GM23248 (cell line): Measurements from ENCODE around the gene SLC40A1. TPM values are rescaled to one million over a fixed set of nuclear protein-coding genes. Genes with fewer than 3 reads are reported as not detected.

ENCODE experiments used
- DNase-seq: peaks from one replicate; pipeline ENCODE4 v3.0.0-alpha.2; 2015
- H2AFZ ChIP-seq: fragments of 200-600 bp; sonication (generic); 2 replicates; pipeline ENCODE4 v1.6.1; 2016; ENCODE audit warnings: antibody characterized with exemption
- H3F3A ChIP-seq: fragments of 200-600 bp; sonication (generic); 2 replicates; pipeline ENCODE4 v1.6.1; 2016; ENCODE audit warnings: mild to moderate bottlenecking, antibody characterized with exemption, mixed run types; ENCODE audit not compliant: insufficient read depth
- H3K27ac ChIP-seq: fragments of 200-600 bp; sonication (generic); 2 replicates; pipeline ENCODE4 v1.5.1; 2016; ENCODE audit warnings: mild to moderate bottlenecking
- H3K27me3 ChIP-seq: fragments of 200-600 bp; sonication (generic); replicated peaks from 2 replicates; pipeline ENCODE4 v1.6.1; 2016; ENCODE audit warnings: mild to moderate bottlenecking; ENCODE audit not compliant: insufficient read depth
- H3K36me3 ChIP-seq: fragments of 200-600 bp; sonication (generic); 2 replicates; pipeline ENCODE4 v1.6.1; 2016; ENCODE audit warnings: low read depth, mild to moderate bottlenecking
- H3K4me1 ChIP-seq: fragments of 200-600 bp; sonication (generic); 2 replicates; pipeline ENCODE4 v1.6.1; 2016; ENCODE audit warnings: mild to moderate bottlenecking; ENCODE audit not compliant: insufficient read depth
- H3K4me2 ChIP-seq: fragments of 200-600 bp; sonication (generic); one replicate; pipeline ENCODE4 v1.6.1; 2016; ENCODE audit warnings: mild to moderate bottlenecking; ENCODE audit not compliant: unreplicated experiment
- H3K4me3 ChIP-seq: fragments of 200-600 bp; sonication (generic); 2 replicates; pipeline ENCODE4 v1.5.1; 2016; ENCODE audit warnings: mild to moderate bottlenecking
- H3K79me2 ChIP-seq: fragments of 200-600 bp; sonication (generic); 2 replicates; pipeline ENCODE4 v1.6.1; 2016; ENCODE audit warnings: mild to moderate bottlenecking; ENCODE audit not compliant: insufficient read depth
- H3K9ac ChIP-seq: fragments of 200-600 bp; sonication (generic); 2 replicates; pipeline ENCODE4 v1.6.1; 2016; ENCODE audit warnings: mild to moderate bottlenecking
- H3K9me2 ChIP-seq: fragments of 200-600 bp; sonication (generic); 2 replicates; pipeline ENCODE4 v1.6.1; 2016; ENCODE audit warnings: mixed run types, mild to moderate bottlenecking, moderate library complexity; ENCODE audit not compliant: insufficient read depth
- H3K9me3 ChIP-seq: fragments of 200-600 bp; sonication (generic); one replicate; pipeline ENCODE4 v1.6.1; 2017; ENCODE audit warnings: low read depth
- H4K20me1 ChIP-seq: fragments of 200-600 bp; sonication (generic); 2 replicates; pipeline ENCODE4 v1.6.0; 2016; ENCODE audit not compliant: insufficient read depth
- EZH2 ChIP-seq: fragments of 200-600 bp; sonication (generic); IDR thresholded peaks from 2 replicates; pipeline ENCODE4 v1.6.1; 2018; ENCODE audit warnings: antibody characterized with exemption, mild to moderate bottlenecking; ENCODE audit not compliant: insufficient read depth, poor library complexity, severe bottlenecking
- EZH2phosphoT487 ChIP-seq: fragments of 200-600 bp; sonication (generic); IDR thresholded peaks from 2 replicates; pipeline ENCODE4 v1.6.1; 2018; ENCODE audit warnings: antibody characterized with exemption, moderate library complexity, mild to moderate bottlenecking, low read depth; ENCODE audit not compliant: insufficient read depth
- WGBS, 2 experiments: methylation state at CpG; one replicate each; pipeline ENCODE4 v1.1.6; 2015 to 2017; ENCODE audit warnings: low lambda C conversion rate in 2 of 2, low coverage in 1 of 2; ENCODE audit errors: missing lambda C conversion rate in 2 of 2; 5-methylcytosine and 5-hydroxymethylcytosine counted together
- in situ Hi-C: fragments of 300-500 bp; cut with MboI; formaldehyde crosslinking; loops from 2 replicates; pipeline ENCODE4 v1.15.0; 2020
- polyA plus RNA-seq: library from polyadenylated mRNA; unstranded; fragments of >200 nt; fragmentation: Nextera tagmentation; extraction: Ambion mirVana; gene quantifications from 2 replicates; pipeline ENCODE4 v1.2.1, GENCODE V29; 2016
- total RNA-seq: library from RNA; depleted of rRNA; stranded (reverse); fragments of >200 nt; shearing (Covaris generic); gene quantifications from 2 replicates; pipeline ENCODE4 v1.2.3, GENCODE V29; 2014

The SLC40A1 gene
- total and polyA plus RNA-seq, 2 experiments from 2014 or later, result 0.28 TPM; not detected in 1

GRCh38 chr2:189522435-189523151 is 58.0 kb downstream of the SLC40A1 start:
- no peaks in the 10 kb centered on the region for H3K9me3 ChIP-seq
- H3K79me2 ChIP-seq, result no peaks in the 10 kb centered on the region
- H3K36me3 ChIP-seq, result no peaks in the 10 kb centered on the region
- H2AFZ ChIP-seq, result peak overlapping the region; percentile 20; the same call in 1 of the 2 replicates
- TF ChIP-seq EZH2 (no peak), EZH2phosphoT487 (no peak)
- no peak overlapping the region for H3K4me3 ChIP-seq
- no peaks in the 10 kb centered on the region for H4K20me1 ChIP-seq
- in situ Hi-C loops, result no loop called here
- H3K4me2 ChIP-seq, result no peak overlapping the region
- no peak overlapping the region for H3K9ac ChIP-seq
- H3K9me2 ChIP-seq, result 0 out of 2 replicates have a peak, but pooled peaks cover 2% of the 10 kb centered on the region
- no peak for DNase-seq
- H3F3A ChIP-seq, result no peaks in the 10 kb centered on the region
- H3K4me1 ChIP-seq, result no peaks in the 10 kb centered on the region
- H3K27me3 ChIP-seq, result no peaks in the 10 kb centered on the region
- H3K27ac ChIP-seq, result no peak overlapping the region
- WGBS, 2 experiments, result 29 to 33% methylated on average over 5 of the region's 5 CpGs

DNA sequence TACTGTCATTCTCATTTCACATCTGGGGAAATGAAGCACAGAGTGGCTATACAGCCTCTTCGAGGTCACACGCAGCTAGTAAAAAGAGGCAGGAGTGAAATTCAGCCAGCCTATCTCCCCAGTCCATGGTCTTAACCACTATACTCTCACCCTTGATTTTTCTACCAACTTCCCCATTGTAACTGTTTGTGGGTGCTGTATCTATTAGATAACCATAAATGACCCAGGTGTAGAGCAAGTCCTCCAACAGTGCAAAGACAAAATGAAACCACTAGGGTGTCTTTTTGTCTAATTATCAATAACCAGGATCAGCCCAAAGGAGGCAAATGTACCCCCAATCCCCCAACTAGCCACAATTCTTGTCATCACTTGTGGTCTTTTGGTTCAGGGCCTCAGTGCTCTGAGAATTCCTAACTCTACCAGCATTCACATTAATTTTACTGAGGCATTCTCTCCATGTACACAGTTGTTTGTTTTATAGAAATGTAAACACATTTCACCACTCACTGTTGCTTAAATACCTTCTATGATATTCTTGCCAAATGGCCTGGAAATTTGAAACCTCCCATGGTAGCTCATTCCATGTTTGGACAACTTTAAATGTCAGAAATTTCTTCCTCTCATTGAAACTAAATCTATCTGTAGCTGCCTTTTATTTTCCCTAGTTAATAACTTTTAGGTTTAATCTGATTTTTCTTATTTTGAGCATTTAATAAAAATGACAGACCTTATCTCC is 58.7 kb downstream of the SLC40A1 start:
- Histone ChIP-seq H3F3A (no peaks in the 10 kb centered on the region), H3K4me3 (no peak overlapping the region), H4K20me1 (no peaks in the 10 kb centered on the region), H3K79me2 (no peaks in the 10 kb centered on the region), H3K9me2 (0 out of 2 replicates have a peak, but pooled peaks cover 2% of the 10 kb centered on the region), H3K27ac (no peak overlapping the region), H3K36me3 (no peaks in the 10 kb centered on the region), H3K4me2 (no peak overlapping the region), H3K27me3 (no peaks in the 10 kb centered on the region), H3K4me1 (no peaks in the 10 kb centered on the region), H3K9ac (no peak overlapping the region), H3K9me3 (no peaks in the 10 kb centered on the region), H2AFZ (no peak overlapping the region)
- TF ChIP-seq EZH2 (no peak), EZH2phosphoT487 (no peak)
- 85 to 96% methylated on average over 2 of the region's 2 CpGs for WGBS, 2 experiments
- in situ Hi-C loops, result no loop called here
- no peak for DNase-seq

DNA sequence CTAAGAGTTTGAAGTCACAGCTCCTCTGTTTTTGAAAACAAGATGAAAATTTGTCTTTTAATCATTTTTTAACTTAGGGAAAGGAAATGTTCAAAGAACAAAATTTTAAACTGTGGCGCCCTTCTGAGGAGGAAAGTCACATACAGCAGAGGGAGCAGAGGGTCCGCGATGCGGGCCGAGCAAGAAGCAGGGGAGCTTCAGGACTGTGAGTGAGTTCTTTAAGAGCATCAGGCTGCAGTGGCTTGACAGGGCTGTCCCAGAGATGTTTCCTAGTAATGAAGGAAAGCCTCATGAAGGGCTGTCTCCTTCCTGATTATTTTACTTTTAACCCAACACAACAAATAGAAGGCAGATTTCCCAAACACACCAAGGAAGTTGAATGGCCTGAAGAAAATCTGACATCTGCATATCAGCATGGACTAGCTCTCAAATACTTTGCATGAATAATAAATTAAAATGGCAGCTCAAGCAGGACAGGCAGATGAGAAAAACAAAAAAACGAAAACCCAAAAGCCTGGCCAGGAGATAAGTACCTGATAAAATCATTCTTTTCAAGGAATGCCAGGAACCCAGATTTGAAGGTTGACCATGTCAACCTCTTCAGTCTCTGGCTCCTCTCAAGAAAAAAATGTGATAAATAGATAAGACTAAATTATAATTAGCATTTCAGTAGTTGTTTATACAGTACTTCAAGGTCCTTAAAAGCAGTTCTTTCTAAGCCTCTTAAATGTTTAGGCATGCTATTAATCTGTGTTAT is 60.8 kb downstream of the SLC40A1 start:
- 90 to 93% methylated on average over 6 of the region's 6 CpGs for WGBS, 2 experiments
- Histone ChIP-seq H4K20me1 (no peaks in the 10 kb centered on the region), H3K27me3 (no peaks in the 10 kb centered on the region), H3K79me2 (no peaks in the 10 kb centered on the region), H3K9me2 (0 out of 2 replicates have a peak, but pooled peaks cover 2% of the 10 kb centered on the region), H3K27ac (no peak overlapping the region), H3F3A (no peaks in the 10 kb centered on the region), H3K4me3 (no peak overlapping the region), H2AFZ (no peak overlapping the region), H3K36me3 (no peaks in the 10 kb centered on the region), H3K9ac (no peak overlapping the region), H3K9me3 (no peaks in the 10 kb centered on the region), H3K4me1 (no peaks in the 10 kb centered on the region), H3K4me2 (no peak overlapping the region)
- in situ Hi-C loops, result no loop called here
- no peak for DNase-seq
- TF ChIP-seq EZH2phosphoT487 (no peak), EZH2 (no peak)

GRCh38 chr2:189517847-189518535 is 62.6 kb downstream of the SLC40A1 start:
- TF ChIP-seq EZH2 (no peak), EZH2phosphoT487 (no peak)
- Histone ChIP-seq H3K27me3 (no peaks in the 10 kb centered on the region), H3K9me2 (no peaks in the 10 kb centered on the region), H4K20me1 (no peaks in the 10 kb centered on the region), H3K4me3 (no peak overlapping the region), H3K27ac (no peak overlapping the region), H3K4me2 (no peak overlapping the region), H3K4me1 (no peaks in the 10 kb centered on the region), H3K9ac (no peak overlapping the region), H3K36me3 (no peaks in the 10 kb centered on the region), H3K9me3 (no peaks in the 10 kb centered on the region), H3F3A (no peaks in the 10 kb centered on the region), H3K79me2 (no peaks in the 10 kb centered on the region), H2AFZ (no peak overlapping the region)
- in situ Hi-C loops, result no loop called here
- 72 to 73% methylated on average over 6 of the region's 6 CpGs for WGBS, 2 experiments
- DNase-seq, result no peak
